PC-3 (cell line): ENCODE measurements around the gene HHAT.

Experiments
- EZH2 ChIP-seq: fragments of 300-600 bp; sonication (generic); IDR thresholded peaks from one replicate; pipeline ENCODE4 v1.6.1; 2017; ENCODE audit warnings: antibody characterized with exemption, mild to moderate bottlenecking, low read length; ENCODE audit not compliant: unreplicated experiment
- EZH2phosphoT487 ChIP-seq: fragments of 300-600 bp; sonication (generic); IDR thresholded peaks from 2 replicates; pipeline ENCODE4 v1.6.1; 2018; ENCODE audit warnings: mild to moderate bottlenecking, antibody characterized with exemption, low read length, borderline replicate concordance
- TF ChIP-seq, protein P1 (sequence below): fragments of 300-600 bp; sonication (generic); conservative IDR thresholded peaks from 2 replicates; pipeline ENCODE4 v1.5.1; 2017; ENCODE audit warnings: antibody characterized with exemption, low read depth, mild to moderate bottlenecking, low read length

DNA sequence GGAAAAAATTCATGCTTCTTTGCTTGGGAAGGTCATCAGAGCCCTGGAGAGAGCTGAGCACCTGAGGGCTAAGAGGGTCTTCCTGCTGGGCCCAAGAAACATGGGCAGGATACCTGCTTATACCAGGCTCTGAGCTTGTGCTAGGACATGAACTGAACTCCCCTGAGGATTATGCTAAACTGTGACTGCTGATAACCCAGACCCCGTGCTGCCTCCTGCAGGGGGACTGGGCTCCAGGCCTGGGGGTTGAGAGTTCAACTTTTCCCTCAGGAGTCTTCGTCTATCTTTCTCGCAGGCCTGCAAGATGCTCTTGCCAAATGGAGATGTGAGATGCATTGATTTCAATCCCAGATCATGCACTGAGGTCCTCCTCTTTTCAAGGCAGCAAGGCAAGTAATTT is 368.5 kb downstream of the HHAT start:
- TF ChIP-seq, protein P1, sequence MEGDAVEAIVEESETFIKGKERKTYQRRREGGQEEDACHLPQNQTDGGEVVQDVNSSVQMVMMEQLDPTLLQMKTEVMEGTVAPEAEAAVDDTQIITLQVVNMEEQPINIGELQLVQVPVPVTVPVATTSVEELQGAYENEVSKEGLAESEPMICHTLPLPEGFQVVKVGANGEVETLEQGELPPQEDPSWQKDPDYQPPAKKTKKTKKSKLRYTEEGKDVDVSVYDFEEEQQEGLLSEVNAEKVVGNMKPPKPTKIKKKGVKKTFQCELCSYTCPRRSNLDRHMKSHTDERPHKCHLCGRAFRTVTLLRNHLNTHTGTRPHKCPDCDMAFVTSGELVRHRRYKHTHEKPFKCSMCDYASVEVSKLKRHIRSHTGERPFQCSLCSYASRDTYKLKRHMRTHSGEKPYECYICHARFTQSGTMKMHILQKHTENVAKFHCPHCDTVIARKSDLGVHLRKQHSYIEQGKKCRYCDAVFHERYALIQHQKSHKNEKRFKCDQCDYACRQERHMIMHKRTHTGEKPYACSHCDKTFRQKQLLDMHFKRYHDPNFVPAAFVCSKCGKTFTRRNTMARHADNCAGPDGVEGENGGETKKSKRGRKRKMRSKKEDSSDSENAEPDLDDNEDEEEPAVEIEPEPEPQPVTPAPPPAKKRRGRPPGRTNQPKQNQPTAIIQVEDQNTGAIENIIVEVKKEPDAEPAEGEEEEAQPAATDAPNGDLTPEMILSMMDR = no peak
- no peak for TF ChIP-seq EZH2
- TF ChIP-seq EZH2phosphoT487 = no peak
